AG09309 (cell line): ENCODE results near the gene CACNA1S.

Experiments used
- DNase-seq: peaks from one replicate; pipeline ENCODE4 v3.0.0-alpha.2; 2010; ENCODE audit warnings: low read depth
- H3K4me3 ChIP-seq: 2 replicates; pipeline ENCODE4 v1.5.1; 2011; ENCODE audit warnings: mild to moderate bottlenecking, low read depth, low read length, moderate library complexity; ENCODE audit not compliant: control insufficient read depth
- TF ChIP-seq, protein P1 (sequence below): IDR thresholded peaks from 2 replicates; pipeline ENCODE4 v1.5.1; 2011; ENCODE audit warnings: mild to moderate bottlenecking, low read depth, low read length, inconsistent platforms; ENCODE audit not compliant: insufficient read depth, control insufficient read depth; ENCODE audit errors: missing control alignments

Gene CACNA1S

DNA sequence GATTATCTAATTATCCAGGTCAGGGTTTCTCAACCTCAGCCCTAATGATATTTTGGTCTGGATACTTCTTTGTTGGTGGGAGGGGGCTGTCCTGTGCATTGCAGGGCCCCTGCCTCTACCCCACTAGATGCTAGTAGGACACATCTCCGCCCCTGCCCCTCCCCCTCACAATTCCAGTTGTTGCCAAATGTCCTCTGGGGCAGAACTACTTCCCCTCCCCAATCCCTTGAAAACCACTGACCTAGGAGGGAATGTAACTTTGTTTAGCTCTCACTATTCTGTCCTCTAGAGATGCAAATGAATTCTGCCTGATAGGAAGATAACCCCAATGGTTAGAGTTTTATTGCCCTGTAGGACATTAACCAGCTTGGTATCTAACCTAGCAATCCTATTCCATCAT lies 8.1 kb downstream of the CACNA1S start:
- DNase-seq, result no peak
- TF ChIP-seq, protein P1, sequence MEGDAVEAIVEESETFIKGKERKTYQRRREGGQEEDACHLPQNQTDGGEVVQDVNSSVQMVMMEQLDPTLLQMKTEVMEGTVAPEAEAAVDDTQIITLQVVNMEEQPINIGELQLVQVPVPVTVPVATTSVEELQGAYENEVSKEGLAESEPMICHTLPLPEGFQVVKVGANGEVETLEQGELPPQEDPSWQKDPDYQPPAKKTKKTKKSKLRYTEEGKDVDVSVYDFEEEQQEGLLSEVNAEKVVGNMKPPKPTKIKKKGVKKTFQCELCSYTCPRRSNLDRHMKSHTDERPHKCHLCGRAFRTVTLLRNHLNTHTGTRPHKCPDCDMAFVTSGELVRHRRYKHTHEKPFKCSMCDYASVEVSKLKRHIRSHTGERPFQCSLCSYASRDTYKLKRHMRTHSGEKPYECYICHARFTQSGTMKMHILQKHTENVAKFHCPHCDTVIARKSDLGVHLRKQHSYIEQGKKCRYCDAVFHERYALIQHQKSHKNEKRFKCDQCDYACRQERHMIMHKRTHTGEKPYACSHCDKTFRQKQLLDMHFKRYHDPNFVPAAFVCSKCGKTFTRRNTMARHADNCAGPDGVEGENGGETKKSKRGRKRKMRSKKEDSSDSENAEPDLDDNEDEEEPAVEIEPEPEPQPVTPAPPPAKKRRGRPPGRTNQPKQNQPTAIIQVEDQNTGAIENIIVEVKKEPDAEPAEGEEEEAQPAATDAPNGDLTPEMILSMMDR, result no peak
- H3K4me3 ChIP-seq, result no peak overlapping the region

DNA sequence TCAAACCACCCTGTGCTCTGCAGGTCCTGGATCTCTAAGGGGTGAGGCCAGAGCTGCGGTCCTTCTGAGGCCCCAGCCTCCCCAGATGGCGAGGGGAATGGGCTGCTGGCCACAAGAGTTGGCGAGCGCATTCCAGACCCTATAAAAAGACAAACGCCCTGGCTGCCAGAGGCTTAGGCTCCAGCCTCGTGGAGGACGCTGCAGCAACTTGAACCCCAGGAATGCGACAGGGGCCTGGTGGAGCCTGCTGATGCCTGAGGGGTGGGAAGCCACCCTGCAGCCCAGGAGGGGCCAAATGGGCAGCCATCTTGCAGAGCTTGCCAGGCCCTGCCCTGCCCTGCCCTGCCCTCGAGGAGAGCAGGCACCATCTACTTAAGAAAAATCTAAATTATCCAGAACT lies 8.6 kb downstream of the CACNA1S start:
- TF ChIP-seq, protein P1, result no peak
- DNase-seq, result no peak
- no peak overlapping the region for H3K4me3 ChIP-seq

DNA sequence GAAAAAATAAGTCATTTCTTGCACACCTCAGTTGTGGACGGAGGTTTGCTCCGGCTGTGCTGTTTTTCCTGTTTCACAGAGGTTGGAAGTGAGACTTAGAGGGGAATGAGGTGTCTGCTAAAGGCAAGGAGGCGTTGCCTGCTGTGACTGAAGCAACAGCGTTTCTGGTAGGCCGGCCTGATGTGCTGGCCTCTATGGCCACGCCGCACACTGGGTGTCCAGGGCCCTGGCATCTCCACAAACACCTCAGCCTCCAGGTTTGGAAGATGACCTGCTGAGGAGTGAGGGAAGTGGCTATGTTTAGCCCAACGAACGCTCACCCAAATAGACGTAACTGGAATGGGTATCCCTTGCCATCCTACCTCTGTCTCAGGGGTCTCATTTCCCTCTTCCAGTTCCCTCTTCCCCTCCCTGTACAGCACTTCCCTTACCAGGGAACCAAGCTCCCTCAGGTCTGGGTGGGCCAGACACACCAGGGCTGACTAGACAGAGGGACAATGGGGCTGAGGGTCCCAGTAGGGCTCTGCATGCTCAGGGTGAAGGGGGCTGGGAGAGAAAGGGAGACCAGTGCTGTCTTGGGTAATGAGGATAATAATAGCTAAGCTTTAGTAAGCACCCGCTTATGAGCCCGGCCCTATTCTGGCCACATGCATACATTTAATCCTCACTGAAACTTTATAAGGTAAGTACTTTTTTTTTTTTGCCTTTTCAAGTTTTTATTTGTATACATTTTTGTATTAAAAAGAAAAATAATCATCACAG lies 11.9 kb downstream of the CACNA1S start:
- TF ChIP-seq, protein P1, result no peak

DNA sequence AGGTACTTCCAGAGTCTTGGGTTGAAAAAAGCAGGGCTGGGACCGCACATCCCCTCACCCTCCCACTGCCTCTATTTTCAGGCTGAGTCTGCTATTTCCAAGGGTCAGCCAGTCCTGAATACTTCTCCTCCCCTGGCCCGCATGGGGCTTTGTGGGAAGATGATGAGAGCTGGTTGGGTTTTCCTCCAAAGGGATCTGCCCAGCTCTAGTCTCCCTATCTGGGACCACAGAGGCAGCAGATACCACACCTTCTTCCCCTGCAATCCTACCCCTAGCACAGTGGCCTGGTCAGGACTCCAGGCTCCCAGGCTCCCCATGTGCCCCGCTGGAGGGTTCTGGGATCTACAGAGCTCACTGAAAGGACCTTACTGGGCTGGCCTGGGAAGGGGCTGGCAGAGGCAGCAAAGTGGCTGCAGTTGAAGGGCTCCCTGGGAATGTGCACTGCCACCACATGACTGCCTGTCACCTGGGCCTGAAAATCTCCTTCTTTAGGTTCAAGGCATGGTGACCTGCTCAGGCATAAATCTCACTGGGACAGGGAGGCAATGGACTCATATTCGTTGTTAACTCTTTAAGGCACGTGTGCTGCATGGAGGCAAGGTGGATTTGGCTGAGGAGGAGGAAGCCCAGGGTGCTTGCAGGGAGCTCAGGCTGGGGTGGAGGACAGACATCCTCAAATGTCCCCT lies 13.1 kb downstream of the CACNA1S start:
- no peak for DNase-seq
- H3K4me3 ChIP-seq, result no peak overlapping the region
- TF ChIP-seq, protein P1, result no peak

More for the DNA sequence above, 11.9 kb downstream of the CACNA1S start:
- no peak overlapping the region for H3K4me3 ChIP-seq
- no peak for DNase-seq

DNA sequence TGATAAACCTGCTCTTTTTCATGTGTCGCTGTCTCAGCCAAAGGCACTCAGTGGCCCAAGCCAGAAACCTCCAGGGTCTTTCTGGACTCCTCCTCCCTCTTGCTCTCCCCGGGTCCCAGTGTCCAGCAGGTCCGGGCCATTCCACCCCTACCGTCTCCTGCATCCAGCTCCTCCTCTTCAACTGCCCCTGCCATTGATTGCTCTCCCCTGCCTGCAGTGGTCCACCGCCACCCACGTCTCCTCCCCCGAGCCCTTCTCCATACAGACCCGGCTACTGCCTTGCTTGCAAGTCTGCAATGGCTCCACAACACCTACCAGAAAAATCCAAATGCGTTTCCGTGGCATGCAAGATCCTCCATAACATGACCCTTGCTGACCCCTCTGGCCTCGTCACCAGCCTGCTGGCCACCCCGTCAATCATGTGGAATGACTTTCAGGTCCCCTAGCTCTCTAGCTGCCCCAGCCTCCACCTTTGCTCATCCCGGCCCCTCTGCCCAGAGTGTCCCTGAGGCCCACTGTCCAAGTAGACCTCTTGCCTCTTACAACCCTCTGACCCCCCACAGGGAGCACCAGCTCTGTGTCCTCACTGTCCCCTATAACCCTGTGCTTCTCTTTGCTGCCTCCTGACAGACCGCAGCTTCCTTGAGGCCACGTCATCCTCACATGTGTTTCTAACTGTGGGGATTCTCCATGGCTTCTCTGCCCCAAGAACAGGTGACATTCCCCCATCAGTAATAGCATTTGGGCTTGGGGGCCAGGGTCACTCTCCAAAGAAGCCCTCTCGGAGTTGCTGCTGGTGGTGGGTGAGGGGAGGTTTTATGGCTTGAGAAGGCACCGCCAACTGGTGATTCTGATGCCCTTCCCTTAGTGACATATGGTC lies 15.0 kb downstream of the CACNA1S start:
- TF ChIP-seq, protein P1, result no peak
- no peak overlapping the region for H3K4me3 ChIP-seq
- DNase-seq, result no peak

DNA sequence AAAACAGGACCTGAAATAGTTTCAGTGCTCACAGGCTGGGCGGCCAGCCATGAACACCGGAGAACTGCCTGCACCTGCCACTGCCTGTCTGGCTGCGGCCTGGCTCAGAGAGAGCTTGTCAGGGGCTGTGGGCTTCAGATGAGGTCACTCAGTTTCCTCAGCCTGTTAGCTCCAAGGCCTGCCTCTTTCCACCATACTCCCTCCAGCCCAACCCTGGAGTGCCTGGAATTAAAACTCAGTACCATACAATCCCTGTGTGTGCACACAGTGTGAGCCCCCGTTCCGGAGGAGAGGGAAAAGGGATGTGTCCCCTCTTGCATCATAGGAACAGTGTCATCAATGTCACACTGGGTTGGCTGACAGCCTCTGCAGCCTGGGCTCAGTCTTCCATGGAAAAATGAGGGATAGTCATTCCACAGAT lies 16.2 kb downstream of the CACNA1S start:
- no peak for DNase-seq
- TF ChIP-seq, protein P1, result no peak
- no peak overlapping the region for H3K4me3 ChIP-seq
